GM23338 (cell line): ENCODE results near the gene PTOV1. TPM values are rescaled to one million over a fixed set of nuclear protein-coding genes. Genes with fewer than 3 reads are reported as not detected.
A peak's percentile ranks its signal among the peaks of the same experiment; 100 is the strongest.

Source experiments
- ATAC-seq: fragments of 200-7000 bp; cut with Tn5 transposase; 3 replicates; pipeline ENCODE4 v1.9.1; 2020
- DNase-seq: peaks from one replicate; pipeline ENCODE4 v3.0.0-alpha.2; 2015; ENCODE audit warnings: low spot score
- H2AFZ ChIP-seq: fragments of 200-600 bp; sonication (generic); 2 replicates; pipeline ENCODE4 v1.8.0; 2016; ENCODE audit warnings: antibody characterized with exemption, mild to moderate bottlenecking, moderate library complexity
- H3F3A ChIP-seq: fragments of 200-600 bp; sonication (generic); replicated peaks from 2 replicates; pipeline ENCODE4 v1.8.0; 2017; ENCODE audit warnings: antibody characterized with exemption, mixed run types, low read depth
- H3K27ac ChIP-seq: fragments of 200-600 bp; sonication (generic); 2 replicates; pipeline ENCODE4 v1.6.1; 2016; ENCODE audit warnings: low read depth
- H3K27me3 ChIP-seq: fragments of 200-600 bp; sonication (generic); 2 replicates; pipeline ENCODE4 v1.8.0; 2016; ENCODE audit warnings: mild to moderate bottlenecking, mixed run types, moderate library complexity; ENCODE audit not compliant: insufficient read depth
- H3K36me3 ChIP-seq: fragments of 200-600 bp; sonication (generic); 2 replicates; pipeline ENCODE4 v1.8.0; 2016; ENCODE audit warnings: mild to moderate bottlenecking; ENCODE audit not compliant: insufficient read depth
- H3K4me1 ChIP-seq: fragments of 200-600 bp; sonication (generic); 2 replicates; pipeline ENCODE4 v1.8.0; 2016; ENCODE audit warnings: mild to moderate bottlenecking, moderate library complexity; ENCODE audit not compliant: insufficient read depth
- H3K4me2 ChIP-seq: fragments of 200-600 bp; sonication (generic); 2 replicates; pipeline ENCODE4 v1.7.1; 2017; ENCODE audit warnings: mixed run types
- H3K4me3 ChIP-seq: fragments of 200-600 bp; sonication (generic); 2 replicates; pipeline ENCODE4 v1.6.1; 2016; ENCODE audit warnings: mixed run types
- H3K79me2 ChIP-seq: fragments of 200-600 bp; sonication (generic); replicated peaks from 2 replicates; pipeline ENCODE4 v1.8.0; 2017; ENCODE audit warnings: mild to moderate bottlenecking; ENCODE audit not compliant: insufficient read depth
- H3K9me2 ChIP-seq: fragments of 200-600 bp; sonication (generic); 2 replicates; pipeline ENCODE4 v1.8.0; 2017; ENCODE audit not compliant: insufficient read depth
- H4K20me1 ChIP-seq: fragments of 200-600 bp; sonication (generic); replicated peaks from 2 replicates; pipeline ENCODE4 v1.8.0; 2017; ENCODE audit warnings: mild to moderate bottlenecking; ENCODE audit not compliant: insufficient read depth
- H3K27ac Mint-ChIP-seq: 2 replicates; pipeline ENCODE4 v1.8.0; 2020; ENCODE audit warnings: inconsistent platforms, mild to moderate bottlenecking, moderate library complexity, mixed read lengths
- H3K27me3 Mint-ChIP-seq: 3 replicates; pipeline ENCODE4 v1.8.0; 2022; ENCODE audit warnings: low read depth, mild to moderate bottlenecking, moderate library complexity, mixed read lengths, inconsistent platforms; ENCODE audit not compliant: insufficient read depth, poor library complexity
- H3K36me3 Mint-ChIP-seq: 3 replicates; pipeline ENCODE4 v1.8.0; 2021; ENCODE audit warnings: low read depth, mild to moderate bottlenecking, inconsistent platforms, moderate library complexity, mixed read lengths
- H3K4me1 Mint-ChIP-seq: 3 replicates; pipeline ENCODE4 v1.8.0; 2020; ENCODE audit warnings: mild to moderate bottlenecking, inconsistent platforms, mixed read lengths
- H3K4me3 Mint-ChIP-seq: 3 replicates; pipeline ENCODE4 v1.8.0; 2021; ENCODE audit warnings: moderate library complexity, mild to moderate bottlenecking, inconsistent platforms, mixed read lengths
- H3K9me3 Mint-ChIP-seq: 3 replicates; pipeline ENCODE4 v1.8.0; 2020; ENCODE audit warnings: moderate library complexity, mild to moderate bottlenecking, inconsistent platforms, mixed read lengths
- CREB1 ChIP-seq: fragments of 250-450 bp; sonication (Bioruptor Pico); IDR thresholded peaks from 2 replicates; pipeline ENCODE4 v1.5.0; 2020; ENCODE audit warnings: low read depth, mild to moderate bottlenecking, moderate library complexity
- EZH2 ChIP-seq: fragments of 200-600 bp; sonication (generic); IDR thresholded peaks from one replicate; pipeline ENCODE4 v1.8.0; 2017; ENCODE audit warnings: antibody characterized with exemption, mild to moderate bottlenecking, low read depth; ENCODE audit not compliant: unreplicated experiment
- EZH2phosphoT487 ChIP-seq: fragments of 200-600 bp; sonication (generic); IDR thresholded peaks from one replicate; pipeline ENCODE4 v1.8.1; 2018; ENCODE audit warnings: antibody characterized with exemption; ENCODE audit not compliant: unreplicated experiment
- JUNB ChIP-seq: IDR thresholded peaks from one replicate; pipeline ENCODE4 v1.6.1; 2016; ENCODE audit warnings: antibody characterized with exemption; ENCODE audit not compliant: unreplicated experiment
- NANOG ChIP-seq: IDR thresholded peaks from 2 replicates; pipeline ENCODE4 v1.6.1; 2016; ENCODE audit warnings: antibody characterized with exemption, borderline replicate concordance
- POLR2AphosphoS5 ChIP-seq: IDR thresholded peaks from 2 replicates; pipeline ENCODE4 v1.6.1; 2016; ENCODE audit warnings: antibody characterized with exemption, low read depth
- STAT1 ChIP-seq: IDR thresholded peaks from one replicate; pipeline ENCODE4 v1.6.1; 2016; ENCODE audit warnings: antibody characterized with exemption; ENCODE audit not compliant: unreplicated experiment
- ZNF114 ChIP-seq: fragments of 250-450 bp; sonication (Bioruptor Pico); IDR thresholded peaks from 2 replicates; pipeline ENCODE4 v1.5.0; 2020; ENCODE audit warnings: mild to moderate bottlenecking, moderate library complexity
- ZNF331 ChIP-seq: fragments of 250-450 bp; sonication (Bioruptor Pico); IDR thresholded peaks from 2 replicates; pipeline ENCODE4 v1.5.0; 2020; ENCODE audit warnings: low read depth, mild to moderate bottlenecking, moderate library complexity
- polyA plus RNA-seq: library from polyadenylated mRNA; unstranded; fragments of >200 nt; fragmentation: Nextera tagmentation; extraction: Ambion mirVana; gene quantifications from 2 replicates; pipeline ENCODE4 v1.2.1, GENCODE V29; 2016
- total RNA-seq: library from RNA; depleted of rRNA; stranded (reverse); fragments of >200 nt; shearing (Covaris generic); gene quantifications from 2 replicates; pipeline ENCODE4 v1.2.3, GENCODE V29; 2014
- TF ChIP-seq, protein P1 (sequence below): IDR thresholded peaks from 2 replicates; pipeline ENCODE4 v1.6.1; 2016; ENCODE audit warnings: antibody characterized with exemption
- TF ChIP-seq, protein P2 (sequence below): IDR thresholded peaks from one replicate; pipeline ENCODE4 v1.6.1; 2018; ENCODE audit warnings: antibody characterized with exemption; ENCODE audit not compliant: unreplicated experiment
- TF ChIP-seq, protein P3 (sequence below), 2 experiments: fragments of 200-600 bp in 1 of 2; sonication (generic) in 1 of 2; conservative IDR thresholded peaks; 2 replicates each; pipeline versions ENCODE4 v1.5.1 to v1.6.1; 2016 to 2017; ENCODE audit warnings: antibody characterized with exemption in 2 of 2, low read depth in 2 of 2, mild to moderate bottlenecking in 2 of 2, moderate library complexity in 1 of 2

The PTOV1 gene
- total and polyA plus RNA-seq, 2 experiments from 2014 or later = 188 to 209 TPM

DNA sequence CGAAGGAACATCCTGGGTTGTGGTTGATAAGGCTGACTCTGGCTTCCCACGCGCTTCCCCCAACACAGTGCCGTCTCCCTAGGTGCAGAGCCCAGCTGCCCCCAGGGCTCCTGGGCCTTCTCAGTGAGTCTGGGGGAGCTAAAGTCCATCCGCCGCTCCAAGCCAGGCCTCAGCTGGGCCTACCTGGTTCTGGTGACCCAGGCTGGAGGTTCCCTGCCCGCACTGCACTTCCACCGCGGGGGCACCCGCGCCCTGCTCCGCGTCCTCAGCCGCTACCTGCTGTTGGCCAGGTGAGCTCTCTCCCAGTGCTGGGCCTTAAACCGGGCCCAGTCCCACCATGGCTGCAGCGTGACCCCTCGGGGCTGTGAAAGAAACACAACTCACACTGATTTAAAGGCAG is 30.2 kb downstream of the PTOV1 start:
- no peaks in the 10 kb centered on the region for H3K27me3 ChIP-seq
- Mint-ChIP-seq H3K27ac (no peak overlapping the region), H3K27me3 (peaks cover 10% of the 10 kb centered on the region), H3K9me3 (peaks cover 3% of the 10 kb centered on the region; the same call in 1 of the 3 replicates), H3K36me3 (peaks cover 68% of the 10 kb centered on the region), H3K4me3 (no peak overlapping the region; the same call in 2 of the 3 replicates), H3K4me1 (peaks cover 17% of the 10 kb centered on the region; the same call in 2 of the 3 replicates)
- no peak overlapping the region for H3K4me2 ChIP-seq
- peaks cover 15% of the 10 kb centered on the region; the same call in 1 of the 2 replicates for H3F3A ChIP-seq
- H3K79me2 ChIP-seq = peaks cover 19% of the 10 kb centered on the region
- peaks cover 39% of the 10 kb centered on the region for H3K36me3 ChIP-seq
- H3K27ac ChIP-seq = no peak overlapping the region
- peaks cover 8% of the 10 kb centered on the region for H4K20me1 ChIP-seq
- no peak overlapping the region for H2AFZ ChIP-seq
- peaks cover 9% of the 10 kb centered on the region; the same call in 1 of the 2 replicates for H3K4me1 ChIP-seq
- no peaks in the 10 kb centered on the region for H3K9me2 ChIP-seq
- no peak for TF ChIP-seq EZH2
- no peak for TF ChIP-seq ZNF331 (CRISPR knock-in tag)
- DNase-seq (no peak), ATAC-seq (no peak)
- no peak overlapping the region for H3K4me3 ChIP-seq

DNA sequence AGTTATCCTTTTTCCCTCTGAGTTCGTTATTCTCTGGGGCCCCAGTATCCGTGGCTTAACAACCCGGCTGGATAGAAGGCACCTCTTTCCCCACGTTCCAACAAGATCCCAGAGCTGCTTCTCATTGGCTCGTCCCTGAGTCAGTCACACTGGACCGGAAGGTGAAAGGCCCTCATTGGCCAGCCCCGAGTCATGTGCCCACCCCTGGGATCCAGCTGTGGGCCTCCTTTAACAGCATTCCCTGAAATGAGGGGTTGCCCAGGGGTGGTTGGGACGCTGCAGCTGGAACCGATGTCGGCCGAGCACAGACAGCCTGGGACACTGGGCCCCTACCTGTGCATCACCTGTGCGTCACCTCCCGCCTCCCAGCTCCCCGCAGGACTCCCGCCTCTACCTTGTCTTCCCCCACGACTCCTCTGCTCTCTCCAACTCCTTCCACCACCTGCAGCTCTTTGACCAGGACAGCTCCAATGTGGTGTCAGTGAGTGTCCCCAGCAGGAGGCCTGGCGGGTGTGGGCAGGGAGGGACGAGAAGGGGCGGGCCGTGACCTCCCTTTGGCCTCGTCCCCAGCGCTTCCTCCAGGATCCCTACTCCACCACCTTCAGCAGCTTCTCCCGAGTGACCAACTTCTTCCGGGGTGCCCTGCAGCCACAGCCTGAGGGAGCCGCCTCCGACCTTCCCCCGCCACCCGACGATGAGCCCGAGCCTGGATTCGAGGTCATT is 30.9 kb downstream of the PTOV1 start:
- Mint-ChIP-seq H3K36me3 (peaks cover 72% of the 10 kb centered on the region), H3K4me3 (no peak overlapping the region; the same call in 2 of the 3 replicates), H3K27me3 (peaks cover 10% of the 10 kb centered on the region), H3K27ac (peak overlapping the region; percentile 81; the same call in 1 of the 2 replicates), H3K4me1 (peaks cover 17% of the 10 kb centered on the region; the same call in 2 of the 3 replicates), H3K9me3 (peaks cover 3% of the 10 kb centered on the region; the same call in 1 of the 3 replicates)
- Histone ChIP-seq H3F3A (peaks cover 19% of the 10 kb centered on the region; the same call in 1 of the 2 replicates), H4K20me1 (peaks cover 8% of the 10 kb centered on the region), H3K36me3 (peaks cover 39% of the 10 kb centered on the region), H3K27me3 (no peaks in the 10 kb centered on the region), H3K79me2 (peaks cover 19% of the 10 kb centered on the region), H3K4me3 (no peak overlapping the region), H3K27ac (no peak overlapping the region), H3K4me1 (peaks cover 9% of the 10 kb centered on the region; the same call in 1 of the 2 replicates), H2AFZ (no peak overlapping the region), H3K9me2 (no peaks in the 10 kb centered on the region), H3K4me2 (no peak overlapping the region)
- no peak for ATAC-seq
- DNase-seq = peak; percentile 74
- TF ChIP-seq NANOG (no peak), POLR2AphosphoS5 (no peak), ZNF114 (CRISPR knock-in tag) (no peak), JUNB (no peak), STAT1 (no peak), CREB1 (no peak), ZNF331 (CRISPR knock-in tag) (no peak), EZH2phosphoT487 (no peak), EZH2 (no peak)
- TF ChIP-seq, protein P1, sequence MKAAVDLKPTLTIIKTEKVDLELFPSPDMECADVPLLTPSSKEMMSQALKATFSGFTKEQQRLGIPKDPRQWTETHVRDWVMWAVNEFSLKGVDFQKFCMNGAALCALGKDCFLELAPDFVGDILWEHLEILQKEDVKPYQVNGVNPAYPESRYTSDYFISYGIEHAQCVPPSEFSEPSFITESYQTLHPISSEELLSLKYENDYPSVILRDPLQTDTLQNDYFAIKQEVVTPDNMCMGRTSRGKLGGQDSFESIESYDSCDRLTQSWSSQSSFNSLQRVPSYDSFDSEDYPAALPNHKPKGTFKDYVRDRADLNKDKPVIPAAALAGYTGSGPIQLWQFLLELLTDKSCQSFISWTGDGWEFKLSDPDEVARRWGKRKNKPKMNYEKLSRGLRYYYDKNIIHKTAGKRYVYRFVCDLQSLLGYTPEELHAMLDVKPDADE = no peak
- TF ChIP-seq, protein P2, sequence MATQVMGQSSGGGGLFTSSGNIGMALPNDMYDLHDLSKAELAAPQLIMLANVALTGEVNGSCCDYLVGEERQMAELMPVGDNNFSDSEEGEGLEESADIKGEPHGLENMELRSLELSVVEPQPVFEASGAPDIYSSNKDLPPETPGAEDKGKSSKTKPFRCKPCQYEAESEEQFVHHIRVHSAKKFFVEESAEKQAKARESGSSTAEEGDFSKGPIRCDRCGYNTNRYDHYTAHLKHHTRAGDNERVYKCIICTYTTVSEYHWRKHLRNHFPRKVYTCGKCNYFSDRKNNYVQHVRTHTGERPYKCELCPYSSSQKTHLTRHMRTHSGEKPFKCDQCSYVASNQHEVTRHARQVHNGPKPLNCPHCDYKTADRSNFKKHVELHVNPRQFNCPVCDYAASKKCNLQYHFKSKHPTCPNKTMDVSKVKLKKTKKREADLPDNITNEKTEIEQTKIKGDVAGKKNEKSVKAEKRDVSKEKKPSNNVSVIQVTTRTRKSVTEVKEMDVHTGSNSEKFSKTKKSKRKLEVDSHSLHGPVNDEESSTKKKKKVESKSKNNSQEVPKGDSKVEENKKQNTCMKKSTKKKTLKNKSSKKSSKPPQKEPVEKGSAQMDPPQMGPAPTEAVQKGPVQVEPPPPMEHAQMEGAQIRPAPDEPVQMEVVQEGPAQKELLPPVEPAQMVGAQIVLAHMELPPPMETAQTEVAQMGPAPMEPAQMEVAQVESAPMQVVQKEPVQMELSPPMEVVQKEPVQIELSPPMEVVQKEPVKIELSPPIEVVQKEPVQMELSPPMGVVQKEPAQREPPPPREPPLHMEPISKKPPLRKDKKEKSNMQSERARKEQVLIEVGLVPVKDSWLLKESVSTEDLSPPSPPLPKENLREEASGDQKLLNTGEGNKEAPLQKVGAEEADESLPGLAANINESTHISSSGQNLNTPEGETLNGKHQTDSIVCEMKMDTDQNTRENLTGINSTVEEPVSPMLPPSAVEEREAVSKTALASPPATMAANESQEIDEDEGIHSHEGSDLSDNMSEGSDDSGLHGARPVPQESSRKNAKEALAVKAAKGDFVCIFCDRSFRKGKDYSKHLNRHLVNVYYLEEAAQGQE = no peak
- TF ChIP-seq, protein P3, sequence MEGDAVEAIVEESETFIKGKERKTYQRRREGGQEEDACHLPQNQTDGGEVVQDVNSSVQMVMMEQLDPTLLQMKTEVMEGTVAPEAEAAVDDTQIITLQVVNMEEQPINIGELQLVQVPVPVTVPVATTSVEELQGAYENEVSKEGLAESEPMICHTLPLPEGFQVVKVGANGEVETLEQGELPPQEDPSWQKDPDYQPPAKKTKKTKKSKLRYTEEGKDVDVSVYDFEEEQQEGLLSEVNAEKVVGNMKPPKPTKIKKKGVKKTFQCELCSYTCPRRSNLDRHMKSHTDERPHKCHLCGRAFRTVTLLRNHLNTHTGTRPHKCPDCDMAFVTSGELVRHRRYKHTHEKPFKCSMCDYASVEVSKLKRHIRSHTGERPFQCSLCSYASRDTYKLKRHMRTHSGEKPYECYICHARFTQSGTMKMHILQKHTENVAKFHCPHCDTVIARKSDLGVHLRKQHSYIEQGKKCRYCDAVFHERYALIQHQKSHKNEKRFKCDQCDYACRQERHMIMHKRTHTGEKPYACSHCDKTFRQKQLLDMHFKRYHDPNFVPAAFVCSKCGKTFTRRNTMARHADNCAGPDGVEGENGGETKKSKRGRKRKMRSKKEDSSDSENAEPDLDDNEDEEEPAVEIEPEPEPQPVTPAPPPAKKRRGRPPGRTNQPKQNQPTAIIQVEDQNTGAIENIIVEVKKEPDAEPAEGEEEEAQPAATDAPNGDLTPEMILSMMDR (conservative IDR thresholded peaks at IDR 0.05; ENCODE audit: low read depth in 2 of 2) = no peak
